ENCODE results near the gene SLC22A7.
A peak's percentile ranks its signal among the peaks of the same experiment; 100 is the strongest.

Gene SLC22A7

GRCh38 chr6:43310134-43310533 lies 12.1 kb downstream of the SLC22A7 start:
- Histone ChIP-seq H3K27ac (ENCODE audit: extremely low read depth, low read depth, low read length) (no peak overlapping the region), H3K36me3 (ENCODE audit: control insufficient read depth in 2 of 2, insufficient read depth in 1 of 2, low read length in 2 of 2) (no peaks in the 10 kb centered on the region), H3K4me1 (ENCODE audit: control insufficient read depth, insufficient read depth, low read length) (no peaks in the 10 kb centered on the region), H3K4me3 (ENCODE audit: low read depth, low read length) (no peak overlapping the region), H3K9me3 (ENCODE audit: control insufficient read depth, insufficient read depth, low read depth, low read length) (no peaks in the 10 kb centered on the region)
- CTCF ChIA-PET: interaction anchor here (0.8 to 1.3 kb wide), 2 partner anchors 25 to 196 kb away, joined by 3 to 5 read pairs; no protein-coding TSS in a partner anchor
- POLR2A ChIA-PET: no interaction called here
- TF ChIP-seq KLF1 (tag by site-specific recombination; IDR thresholded peaks at IDR 0.05) (0 out of 2 replicates have a peak, but pooled peaks have one; percentile 19), ZNF610 (tag by site-specific recombination; IDR thresholded peaks at IDR 0.05; ENCODE audit: borderline replicate concordance) (no peak), ZNF184 (tag by site-specific recombination; IDR thresholded peaks at IDR 0.05) (no peak), ZNF629 (tag by site-specific recombination; IDR thresholded peaks at IDR 0.05) (peak; percentile 81), ZNF776 (tag by site-specific recombination; IDR thresholded peaks at IDR 0.05; ENCODE audit: borderline replicate concordance) (no peak), ATF2 (tag by site-specific recombination; IDR thresholded peaks at IDR 0.05; ENCODE audit: low read depth) (peak; percentile 71), ZNF140 (tag by site-specific recombination; IDR thresholded peaks at IDR 0.05) (no peak), ZNF26 (tag by site-specific recombination; IDR thresholded peaks at IDR 0.05) (no peak), KLF7 (tag by site-specific recombination; IDR thresholded peaks at IDR 0.05; ENCODE audit: borderline replicate concordance) (no peak), ZFP37 (tag by site-specific recombination; IDR thresholded peaks at IDR 0.05) (no peak), ZNF211 (tag by site-specific recombination; IDR thresholded peaks at IDR 0.05; ENCODE audit: low read depth) (no peak), SCRT2 (tag by site-specific recombination; IDR thresholded peaks at IDR 0.05) (0 out of 2 replicates have a peak, but pooled peaks have one; percentile 52), ZBTB6 (tag by site-specific recombination; IDR thresholded peaks at IDR 0.05) (no peak), ZFHX2 (tag by site-specific recombination; conservative IDR thresholded peaks at IDR 0.05) (no peak), ZNF221 (tag by site-specific recombination; IDR thresholded peaks at IDR 0.05; ENCODE audit: borderline replicate concordance) (no peak), HIC1 (tag by site-specific recombination; IDR thresholded peaks at IDR 0.05) (no peak), ZNF639 (tag by site-specific recombination; IDR thresholded peaks at IDR 0.05) (no peak), ZFP69B (tag by site-specific recombination; IDR thresholded peaks at IDR 0.05) (no peak), ZFP41 (tag by site-specific recombination; IDR thresholded peaks at IDR 0.05; ENCODE audit: borderline replicate concordance) (no peak), REPIN1 (tag by site-specific recombination; IDR thresholded peaks at IDR 0.05; ENCODE audit: low read depth) (no peak), ZNF585B (tag by site-specific recombination; IDR thresholded peaks at IDR 0.05) (no peak), ZNF394 (tag by site-specific recombination; IDR thresholded peaks at IDR 0.05; ENCODE audit: borderline replicate concordance) (0 out of 2 replicates have a peak, but pooled peaks have one; percentile 11), ZNF623 (tag by site-specific recombination; IDR thresholded peaks at IDR 0.05) (no peak), ZNF837 (tag by site-specific recombination; IDR thresholded peaks at IDR 0.05) (no peak), ZNF660 (tag by site-specific recombination; IDR thresholded peaks at IDR 0.05) (no peak), ZBTB21 (tag by site-specific recombination; IDR thresholded peaks at IDR 0.05) (peak; percentile 71; the same call in 1 of the 2 replicates), ZSCAN30 (tag by site-specific recombination; IDR thresholded peaks at IDR 0.05) (no peak), ZNF114 (tag by site-specific recombination; IDR thresholded peaks at IDR 0.05) (no peak)

Measured in HEK293 (cell line).